GM23338 (cell line): ENCODE measurements around the gene DCDC1. TPM values are rescaled to one million over a fixed set of nuclear protein-coding genes. Genes with fewer than 3 reads are reported as not detected.

Experiments
- ATAC-seq: fragments of 200-7000 bp; cut with Tn5 transposase; 3 replicates; pipeline ENCODE4 v1.9.1; 2020
- DNase-seq: peaks from one replicate; pipeline ENCODE4 v3.0.0-alpha.2; 2015; ENCODE audit warnings: low spot score
- H2AFZ ChIP-seq: fragments of 200-600 bp; sonication (generic); 2 replicates; pipeline ENCODE4 v1.8.0; 2016; ENCODE audit warnings: antibody characterized with exemption, mild to moderate bottlenecking, moderate library complexity
- H3F3A ChIP-seq: fragments of 200-600 bp; sonication (generic); replicated peaks from 2 replicates; pipeline ENCODE4 v1.8.0; 2017; ENCODE audit warnings: antibody characterized with exemption, mixed run types, low read depth
- H3K27ac ChIP-seq: fragments of 200-600 bp; sonication (generic); 2 replicates; pipeline ENCODE4 v1.6.1; 2016; ENCODE audit warnings: low read depth
- H3K27me3 ChIP-seq: fragments of 200-600 bp; sonication (generic); 2 replicates; pipeline ENCODE4 v1.8.0; 2016; ENCODE audit warnings: mild to moderate bottlenecking, mixed run types, moderate library complexity; ENCODE audit not compliant: insufficient read depth
- H3K36me3 ChIP-seq: fragments of 200-600 bp; sonication (generic); 2 replicates; pipeline ENCODE4 v1.8.0; 2016; ENCODE audit warnings: mild to moderate bottlenecking; ENCODE audit not compliant: insufficient read depth
- H3K4me1 ChIP-seq: fragments of 200-600 bp; sonication (generic); 2 replicates; pipeline ENCODE4 v1.8.0; 2016; ENCODE audit warnings: mild to moderate bottlenecking, moderate library complexity; ENCODE audit not compliant: insufficient read depth
- H3K4me2 ChIP-seq: fragments of 200-600 bp; sonication (generic); 2 replicates; pipeline ENCODE4 v1.7.1; 2017; ENCODE audit warnings: mixed run types
- H3K4me3 ChIP-seq: fragments of 200-600 bp; sonication (generic); 2 replicates; pipeline ENCODE4 v1.6.1; 2016; ENCODE audit warnings: mixed run types
- H3K79me2 ChIP-seq: fragments of 200-600 bp; sonication (generic); replicated peaks from 2 replicates; pipeline ENCODE4 v1.8.0; 2017; ENCODE audit warnings: mild to moderate bottlenecking; ENCODE audit not compliant: insufficient read depth
- H3K9me2 ChIP-seq: fragments of 200-600 bp; sonication (generic); 2 replicates; pipeline ENCODE4 v1.8.0; 2017; ENCODE audit not compliant: insufficient read depth
- H4K20me1 ChIP-seq: fragments of 200-600 bp; sonication (generic); replicated peaks from 2 replicates; pipeline ENCODE4 v1.8.0; 2017; ENCODE audit warnings: mild to moderate bottlenecking; ENCODE audit not compliant: insufficient read depth
- H3K27ac Mint-ChIP-seq: 2 replicates; pipeline ENCODE4 v1.8.0; 2020; ENCODE audit warnings: inconsistent platforms, mild to moderate bottlenecking, moderate library complexity, mixed read lengths
- H3K27me3 Mint-ChIP-seq: 3 replicates; pipeline ENCODE4 v1.8.0; 2022; ENCODE audit warnings: low read depth, mild to moderate bottlenecking, moderate library complexity, mixed read lengths, inconsistent platforms; ENCODE audit not compliant: insufficient read depth, poor library complexity
- H3K36me3 Mint-ChIP-seq: 3 replicates; pipeline ENCODE4 v1.8.0; 2021; ENCODE audit warnings: low read depth, mild to moderate bottlenecking, inconsistent platforms, moderate library complexity, mixed read lengths
- H3K4me1 Mint-ChIP-seq: 3 replicates; pipeline ENCODE4 v1.8.0; 2020; ENCODE audit warnings: mild to moderate bottlenecking, inconsistent platforms, mixed read lengths
- H3K4me3 Mint-ChIP-seq: 3 replicates; pipeline ENCODE4 v1.8.0; 2021; ENCODE audit warnings: moderate library complexity, mild to moderate bottlenecking, inconsistent platforms, mixed read lengths
- H3K9me3 Mint-ChIP-seq: 3 replicates; pipeline ENCODE4 v1.8.0; 2020; ENCODE audit warnings: moderate library complexity, mild to moderate bottlenecking, inconsistent platforms, mixed read lengths
- EZH2 ChIP-seq: fragments of 200-600 bp; sonication (generic); IDR thresholded peaks from one replicate; pipeline ENCODE4 v1.8.0; 2017; ENCODE audit warnings: antibody characterized with exemption, mild to moderate bottlenecking, low read depth; ENCODE audit not compliant: unreplicated experiment
- EZH2phosphoT487 ChIP-seq: fragments of 200-600 bp; sonication (generic); IDR thresholded peaks from one replicate; pipeline ENCODE4 v1.8.1; 2018; ENCODE audit warnings: antibody characterized with exemption; ENCODE audit not compliant: unreplicated experiment
- JUNB ChIP-seq: IDR thresholded peaks from one replicate; pipeline ENCODE4 v1.6.1; 2016; ENCODE audit warnings: antibody characterized with exemption; ENCODE audit not compliant: unreplicated experiment
- NANOG ChIP-seq: IDR thresholded peaks from 2 replicates; pipeline ENCODE4 v1.6.1; 2016; ENCODE audit warnings: antibody characterized with exemption, borderline replicate concordance
- POLR2AphosphoS5 ChIP-seq: IDR thresholded peaks from 2 replicates; pipeline ENCODE4 v1.6.1; 2016; ENCODE audit warnings: antibody characterized with exemption, low read depth
- REST ChIP-seq: IDR thresholded peaks from one replicate; pipeline ENCODE4 v1.6.1; 2018; ENCODE audit warnings: antibody characterized with exemption; ENCODE audit not compliant: unreplicated experiment
- ZNF114 ChIP-seq: fragments of 250-450 bp; sonication (Bioruptor Pico); IDR thresholded peaks from 2 replicates; pipeline ENCODE4 v1.5.0; 2020; ENCODE audit warnings: mild to moderate bottlenecking, moderate library complexity
- ZNF331 ChIP-seq: fragments of 250-450 bp; sonication (Bioruptor Pico); IDR thresholded peaks from 2 replicates; pipeline ENCODE4 v1.5.0; 2020; ENCODE audit warnings: low read depth, mild to moderate bottlenecking, moderate library complexity
- polyA plus RNA-seq: library from polyadenylated mRNA; unstranded; fragments of >200 nt; fragmentation: Nextera tagmentation; extraction: Ambion mirVana; gene quantifications from 2 replicates; pipeline ENCODE4 v1.2.1, GENCODE V29; 2016
- total RNA-seq: library from RNA; depleted of rRNA; stranded (reverse); fragments of >200 nt; shearing (Covaris generic); gene quantifications from 2 replicates; pipeline ENCODE4 v1.2.3, GENCODE V29; 2014
- TF ChIP-seq, protein P1 (sequence below), 2 experiments: fragments of 200-600 bp in 1 of 2; sonication (generic) in 1 of 2; conservative IDR thresholded peaks; 2 replicates each; pipeline versions ENCODE4 v1.5.1 to v1.6.1; 2016 to 2017; ENCODE audit warnings: antibody characterized with exemption in 2 of 2, low read depth in 2 of 2, mild to moderate bottlenecking in 2 of 2, moderate library complexity in 1 of 2
- TF ChIP-seq, protein P2 (sequence below): IDR thresholded peaks from 2 replicates; pipeline ENCODE4 v1.6.1; 2016; ENCODE audit warnings: antibody characterized with exemption

DCDC1 gene
- total and polyA plus RNA-seq, 2 experiments from 2014 or later = 0.56 to 0.58 TPM

- H3K4me1 Mint-ChIP-seq = peaks cover 12% of the 10 kb centered on the region
- TF ChIP-seq JUNB (no peak), POLR2AphosphoS5 (no peak), REST (no peak), ZNF114 (CRISPR knock-in tag) (no peak), ZNF331 (CRISPR knock-in tag) (no peak), EZH2 (no peak)
- TF ChIP-seq, protein P1, sequence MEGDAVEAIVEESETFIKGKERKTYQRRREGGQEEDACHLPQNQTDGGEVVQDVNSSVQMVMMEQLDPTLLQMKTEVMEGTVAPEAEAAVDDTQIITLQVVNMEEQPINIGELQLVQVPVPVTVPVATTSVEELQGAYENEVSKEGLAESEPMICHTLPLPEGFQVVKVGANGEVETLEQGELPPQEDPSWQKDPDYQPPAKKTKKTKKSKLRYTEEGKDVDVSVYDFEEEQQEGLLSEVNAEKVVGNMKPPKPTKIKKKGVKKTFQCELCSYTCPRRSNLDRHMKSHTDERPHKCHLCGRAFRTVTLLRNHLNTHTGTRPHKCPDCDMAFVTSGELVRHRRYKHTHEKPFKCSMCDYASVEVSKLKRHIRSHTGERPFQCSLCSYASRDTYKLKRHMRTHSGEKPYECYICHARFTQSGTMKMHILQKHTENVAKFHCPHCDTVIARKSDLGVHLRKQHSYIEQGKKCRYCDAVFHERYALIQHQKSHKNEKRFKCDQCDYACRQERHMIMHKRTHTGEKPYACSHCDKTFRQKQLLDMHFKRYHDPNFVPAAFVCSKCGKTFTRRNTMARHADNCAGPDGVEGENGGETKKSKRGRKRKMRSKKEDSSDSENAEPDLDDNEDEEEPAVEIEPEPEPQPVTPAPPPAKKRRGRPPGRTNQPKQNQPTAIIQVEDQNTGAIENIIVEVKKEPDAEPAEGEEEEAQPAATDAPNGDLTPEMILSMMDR (conservative IDR thresholded peaks at IDR 0.05; ENCODE audit: low read depth in 2 of 2) = no peak
- TF ChIP-seq, protein P2, sequence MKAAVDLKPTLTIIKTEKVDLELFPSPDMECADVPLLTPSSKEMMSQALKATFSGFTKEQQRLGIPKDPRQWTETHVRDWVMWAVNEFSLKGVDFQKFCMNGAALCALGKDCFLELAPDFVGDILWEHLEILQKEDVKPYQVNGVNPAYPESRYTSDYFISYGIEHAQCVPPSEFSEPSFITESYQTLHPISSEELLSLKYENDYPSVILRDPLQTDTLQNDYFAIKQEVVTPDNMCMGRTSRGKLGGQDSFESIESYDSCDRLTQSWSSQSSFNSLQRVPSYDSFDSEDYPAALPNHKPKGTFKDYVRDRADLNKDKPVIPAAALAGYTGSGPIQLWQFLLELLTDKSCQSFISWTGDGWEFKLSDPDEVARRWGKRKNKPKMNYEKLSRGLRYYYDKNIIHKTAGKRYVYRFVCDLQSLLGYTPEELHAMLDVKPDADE = no peak
- no peaks in the 10 kb centered on the region for H3K36me3 ChIP-seq
- H2AFZ ChIP-seq = peak overlapping the region; percentile 56; the same call in 1 of the 2 replicates
- H3K27ac Mint-ChIP-seq = no peak overlapping the region; the same call in 1 of the 2 replicates
- no peak overlapping the region for H3K27ac ChIP-seq
- no peak overlapping the region for H3K4me3 Mint-ChIP-seq
- H4K20me1 ChIP-seq = no peaks in the 10 kb centered on the region
- no peaks in the 10 kb centered on the region for H3K27me3 ChIP-seq
- no peaks in the 10 kb centered on the region for H3F3A ChIP-seq
- no peaks in the 10 kb centered on the region for H3K36me3 Mint-ChIP-seq
- H3K4me1 ChIP-seq = no peaks in the 10 kb centered on the region
- DNase-seq (no peak), ATAC-seq (no peak)
- H3K27me3 Mint-ChIP-seq = no peaks in the 10 kb centered on the region
- H3K79me2 ChIP-seq = no peaks in the 10 kb centered on the region
- H3K4me3 ChIP-seq = no peak overlapping the region
- no peaks in the 10 kb centered on the region for H3K9me2 ChIP-seq
- no peak overlapping the region for H3K4me2 ChIP-seq
- H3K9me3 Mint-ChIP-seq = no peaks in the 10 kb centered on the region
Measured at GRCh38 chr11:30921811-30922210, 447.7 kb downstream of the DCDC1 start.

GRCh38 chr11:30919389-30920152, 450.0 kb downstream of the DCDC1 start:
- no peak for DNase-seq
- H3K36me3 Mint-ChIP-seq = no peaks in the 10 kb centered on the region
- no peak overlapping the region for H3K4me2 ChIP-seq
- TF ChIP-seq NANOG (no peak), REST (no peak), EZH2phosphoT487 (no peak), EZH2 (no peak), JUNB (no peak)

More at GRCh38 chr11:30919389-30920152, 450.0 kb downstream of the DCDC1 start:
- Histone ChIP-seq H3K4me3 (no peak overlapping the region), H3K79me2 (no peaks in the 10 kb centered on the region), H3K36me3 (no peaks in the 10 kb centered on the region), H3K4me1 (no peaks in the 10 kb centered on the region), H3F3A (no peaks in the 10 kb centered on the region), H3K27me3 (no peaks in the 10 kb centered on the region), H3K9me2 (no peaks in the 10 kb centered on the region), H2AFZ (no peak overlapping the region), H3K27ac (no peak overlapping the region), H4K20me1 (no peaks in the 10 kb centered on the region)
- H3K27ac Mint-ChIP-seq = no peak overlapping the region
- H3K4me3 Mint-ChIP-seq = no peak overlapping the region
- no peak for ATAC-seq
- no peaks in the 10 kb centered on the region for H3K9me3 Mint-ChIP-seq
- H3K4me1 Mint-ChIP-seq = peaks cover 12% of the 10 kb centered on the region
- no peaks in the 10 kb centered on the region for H3K27me3 Mint-ChIP-seq
